HG02763 (cell line): ENCODE data around the gene RNF225.
A peak's percentile ranks its signal among the peaks of the same experiment; 100 is the strongest.
"Not testable (repeated sequence)": the region's sequence is repeated elsewhere in the genome, so short reads cannot be mapped to it uniquely, and the experiment has no call there.

Experiments used
- ATAC-seq: cut with Tn5 transposase; IDR thresholded peaks from one replicate; pipeline ENCODE4 v1.9.1; 2021; ENCODE audit warnings: mild to moderate bottlenecking, moderate library complexity; ENCODE audit not compliant: unreplicated experiment

RNF225 gene

DNA sequence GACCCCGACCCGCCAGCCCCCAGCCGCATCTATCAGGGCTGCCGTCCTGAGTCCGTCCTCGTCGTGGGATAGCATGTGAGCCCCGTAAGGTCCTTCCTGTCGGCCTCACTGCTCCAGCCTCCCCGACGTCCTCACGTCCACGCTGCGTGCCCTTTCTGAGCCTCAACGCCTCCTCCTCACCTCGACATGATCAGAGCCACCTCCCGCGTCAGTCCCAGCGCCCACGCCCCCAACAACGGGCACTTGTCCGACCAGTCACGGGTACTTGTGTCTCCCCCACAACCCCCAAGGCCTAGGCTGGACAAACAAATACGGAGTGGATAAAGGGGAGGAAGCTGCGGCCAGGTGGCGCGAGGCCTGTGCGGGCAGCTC lies 33.6 kb upstream of the RNF225 start:
- ATAC-seq = peak; percentile 15

DNA sequence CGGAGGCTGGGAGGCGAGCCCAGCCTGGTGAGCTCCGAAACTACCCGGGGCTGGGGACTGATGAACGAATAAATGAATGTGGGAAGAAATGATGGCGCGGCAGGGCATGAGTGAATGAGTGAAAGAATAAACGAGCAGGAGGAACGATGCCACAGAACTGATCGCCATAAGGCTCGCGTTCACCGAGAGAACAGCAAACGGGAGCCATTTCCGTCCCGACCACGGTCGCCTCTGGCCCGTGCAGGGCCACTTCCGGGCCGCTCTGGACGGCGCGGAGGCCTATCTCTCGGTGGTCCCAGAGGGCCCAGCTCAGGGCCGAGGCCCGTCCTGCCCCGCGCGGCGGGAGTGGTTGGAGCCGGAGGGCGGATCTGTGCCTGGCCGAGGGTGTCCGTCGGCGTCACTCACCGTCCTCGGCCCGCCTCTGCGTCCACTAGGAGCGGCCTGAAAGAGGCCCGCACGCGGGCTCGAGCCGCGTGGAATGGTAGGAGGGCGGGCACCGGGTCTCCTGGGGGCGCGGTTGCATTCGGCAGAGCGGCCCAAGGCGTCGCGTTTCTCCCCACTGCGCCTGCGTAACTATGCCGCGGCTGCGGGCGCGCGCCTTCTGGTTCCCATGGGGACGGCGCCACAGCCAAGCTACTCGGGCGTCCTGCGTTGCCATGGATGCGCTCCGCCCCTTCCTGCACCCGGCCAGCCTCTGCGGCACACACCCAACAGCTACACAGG lies 33.0 kb upstream of the RNF225 start, which contains the start of gene ZNF497:
Gene ZNF497, minus strand, starts transcription at position 480 of the 723 bp plus-strand sequence. CDS start 5,116 bp downstream, outside the sequence.
- ATAC-seq = peak; percentile 81

DNA sequence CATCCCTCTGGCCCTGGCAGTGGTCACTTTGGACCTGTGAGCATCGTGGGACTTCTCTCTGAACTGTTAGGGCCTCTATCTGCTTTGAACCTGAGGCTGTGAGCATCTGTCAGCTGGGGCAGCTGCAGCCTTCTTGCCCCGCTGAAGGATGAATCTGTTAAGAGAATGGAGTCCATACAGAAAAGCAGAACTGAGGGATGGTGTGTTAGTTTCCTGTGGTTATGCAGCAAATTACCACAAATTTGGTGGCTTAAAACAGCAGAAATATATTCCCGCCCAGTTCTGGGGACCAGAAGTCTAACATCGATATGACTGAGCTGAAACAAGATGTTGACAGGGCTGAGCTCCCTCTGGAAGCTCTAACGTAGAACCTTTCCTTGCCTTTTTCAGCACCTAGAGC lies 31.3 kb upstream of the RNF225 start:
- ATAC-seq = no peak

DNA sequence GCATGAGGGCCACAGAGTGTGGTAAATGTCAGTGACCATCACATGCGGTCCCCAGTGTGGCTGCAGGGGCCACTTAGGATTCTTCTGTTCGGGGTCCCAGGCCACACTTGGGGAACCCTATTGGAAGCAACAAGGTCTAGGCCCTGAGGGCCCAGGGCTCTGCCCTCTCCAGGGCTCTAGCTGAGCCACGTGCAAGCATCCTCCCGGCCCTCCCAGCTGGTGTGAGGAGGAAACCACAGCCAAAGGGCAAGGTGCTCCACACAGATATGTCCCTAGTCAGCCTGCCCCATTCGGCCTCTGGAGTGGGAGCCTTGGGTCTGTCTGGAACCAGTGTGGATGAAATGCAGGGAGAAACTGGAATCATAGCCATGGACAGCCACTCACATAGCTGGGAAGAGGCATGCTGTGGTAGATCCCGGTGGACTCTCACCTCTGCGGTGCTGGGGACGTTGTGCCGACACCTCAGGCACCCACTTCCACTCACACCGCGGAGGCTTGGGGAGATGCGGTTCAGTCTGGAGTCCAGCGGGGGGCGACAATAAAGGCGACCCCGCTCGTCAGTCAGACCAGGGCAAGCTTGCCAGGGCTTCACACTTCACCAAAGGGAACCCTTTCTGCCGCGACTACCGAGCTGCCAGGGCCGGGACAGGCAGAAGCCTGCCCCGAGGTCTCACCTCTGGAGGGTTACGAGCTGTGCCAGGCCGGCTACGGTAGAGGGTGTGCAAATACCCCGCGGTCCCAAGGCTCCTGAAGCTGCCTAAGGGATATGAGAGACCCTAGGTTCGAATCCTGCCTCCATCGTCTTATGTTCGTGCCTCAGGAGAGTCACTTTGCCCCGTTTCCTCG lies 28.6 kb upstream of the RNF225 start:
- no peak for ATAC-seq

DNA sequence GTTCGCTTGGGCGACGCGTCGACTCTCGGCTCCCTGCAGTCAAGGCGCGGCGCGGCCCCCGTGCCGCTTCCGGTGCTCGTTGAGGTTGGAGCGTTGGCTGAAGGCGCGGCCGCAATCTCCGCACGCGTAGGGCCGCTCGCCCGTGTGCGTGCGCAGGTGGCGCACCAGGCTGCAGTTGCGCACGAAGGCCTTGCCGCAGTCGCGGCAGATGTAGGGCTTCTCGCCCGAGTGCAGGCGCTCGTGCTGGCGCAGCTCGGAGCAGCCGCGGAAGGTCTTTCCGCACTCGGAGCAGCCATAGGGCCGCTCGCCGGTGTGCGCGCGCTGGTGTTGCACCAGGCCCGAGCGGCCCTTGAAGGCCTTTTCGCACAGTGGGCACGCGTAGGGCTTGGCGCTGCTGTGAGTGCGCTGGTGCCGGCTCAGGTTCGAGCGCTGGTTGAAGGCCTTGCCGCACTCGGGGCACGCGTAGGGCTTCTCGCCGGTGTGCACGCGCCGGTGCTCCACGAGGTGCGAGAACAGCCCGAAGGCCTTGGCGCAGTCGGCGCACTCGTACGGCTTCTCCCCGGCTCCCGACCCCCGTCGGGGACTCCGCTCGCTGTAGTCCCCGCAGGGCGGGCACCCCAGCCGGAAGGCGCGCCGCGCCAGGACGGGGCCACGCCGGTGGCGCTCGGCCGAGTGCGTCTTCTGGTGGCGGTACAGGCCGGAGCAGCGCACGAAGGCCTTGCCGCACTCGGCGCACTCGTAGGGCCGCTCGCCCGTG lies 27.6 kb upstream of the RNF225 start:
- ATAC-seq = no peak

DNA sequence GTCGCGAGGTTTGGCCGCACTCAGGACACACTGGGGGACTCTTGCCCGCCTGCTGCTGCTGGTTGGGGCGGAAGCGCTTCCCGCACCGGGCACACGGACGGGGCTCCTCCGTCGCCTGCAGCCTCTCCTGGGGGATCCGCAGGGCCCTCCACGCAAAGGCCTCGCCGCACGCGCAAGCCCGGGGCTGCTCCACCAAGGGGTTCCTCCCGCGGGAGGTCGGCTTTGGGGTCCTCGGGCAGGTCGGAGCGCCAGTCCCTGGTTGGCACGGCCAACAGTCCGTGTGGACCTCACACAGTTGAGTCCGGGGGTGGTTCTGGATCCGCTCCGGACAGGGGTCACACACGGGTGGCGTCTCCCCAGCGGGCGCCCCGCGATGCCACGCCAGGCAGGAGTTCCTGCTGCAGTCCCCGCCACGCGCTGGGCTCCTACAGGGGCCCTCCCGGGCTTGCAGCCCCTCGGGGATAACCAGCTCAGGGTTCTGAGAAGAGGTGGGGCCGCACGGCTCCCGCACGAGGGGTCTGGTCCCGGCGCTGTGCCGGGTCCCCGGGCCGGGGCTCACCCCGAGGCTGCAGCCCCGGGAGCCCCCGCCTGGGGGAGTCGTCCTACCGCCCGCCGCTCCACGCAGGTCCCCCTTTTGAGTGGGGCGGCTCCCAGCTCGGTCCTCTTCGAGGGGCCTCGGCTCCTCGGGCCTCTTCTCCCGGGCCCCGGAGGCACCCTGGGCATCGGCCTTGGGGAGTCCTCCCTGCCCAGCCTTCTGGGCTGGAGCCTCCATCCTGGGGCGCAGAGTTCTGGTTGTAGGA lies 26.7 kb upstream of the RNF225 start:
- ATAC-seq = no peak

DNA sequence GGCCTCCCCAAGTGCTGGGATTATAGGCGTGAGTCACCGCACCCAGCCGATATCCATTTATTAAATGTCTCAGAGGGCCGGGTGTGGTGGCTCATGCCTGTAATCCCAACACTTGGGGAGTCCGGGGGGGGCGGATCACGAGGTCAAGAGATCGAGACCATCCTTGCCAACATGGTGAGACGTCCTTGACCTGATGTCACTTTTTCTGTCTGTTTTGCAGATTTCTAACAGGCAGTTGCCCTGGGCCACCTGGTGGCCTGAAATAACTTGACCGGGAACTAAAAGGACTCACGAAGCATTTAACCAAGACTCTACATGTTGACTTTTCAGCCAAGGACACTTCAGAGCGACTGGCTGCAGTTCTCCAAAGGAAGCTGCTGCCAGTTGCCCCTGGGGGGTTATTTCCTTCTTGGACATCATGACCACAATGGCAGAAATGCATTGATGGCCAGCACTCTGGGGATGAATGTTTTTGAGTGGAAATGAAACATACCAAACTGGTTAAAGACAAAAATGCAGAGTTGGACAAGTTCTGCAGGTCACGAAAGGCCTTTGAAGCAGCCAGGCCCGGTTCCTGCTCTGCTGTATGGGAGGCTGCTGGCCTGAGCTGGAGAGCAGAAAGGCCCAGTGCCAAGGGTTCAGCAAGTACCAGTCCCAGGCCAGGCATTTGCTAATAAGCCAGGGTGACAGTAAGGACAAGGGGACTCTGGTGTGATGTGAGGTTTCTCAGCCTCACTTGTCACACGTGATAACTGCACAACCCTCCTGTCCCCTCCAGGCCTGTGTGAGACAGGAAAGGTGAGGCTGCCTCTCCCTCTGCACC lies 22.9 kb upstream of the RNF225 start:
- no peak for ATAC-seq

DNA sequence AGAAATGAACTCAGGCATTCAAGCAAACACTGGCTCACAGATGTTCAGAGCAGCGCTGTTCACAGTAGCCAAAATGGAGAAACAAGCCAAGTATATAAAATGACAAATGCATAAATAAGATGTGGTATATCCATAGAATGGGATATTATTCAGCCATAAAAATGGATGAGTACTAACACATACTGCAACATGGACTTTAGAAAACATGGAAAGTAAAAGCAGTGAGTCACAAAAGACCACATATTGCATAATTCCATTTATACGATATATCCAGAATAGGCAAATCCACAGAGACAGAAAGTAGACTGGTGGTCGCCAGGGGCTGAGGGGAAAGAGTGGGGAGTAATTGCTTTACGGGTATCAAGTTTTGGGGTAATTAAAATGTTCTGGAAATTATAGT lies 21.3 kb upstream of the RNF225 start:
- no peak for ATAC-seq

DNA sequence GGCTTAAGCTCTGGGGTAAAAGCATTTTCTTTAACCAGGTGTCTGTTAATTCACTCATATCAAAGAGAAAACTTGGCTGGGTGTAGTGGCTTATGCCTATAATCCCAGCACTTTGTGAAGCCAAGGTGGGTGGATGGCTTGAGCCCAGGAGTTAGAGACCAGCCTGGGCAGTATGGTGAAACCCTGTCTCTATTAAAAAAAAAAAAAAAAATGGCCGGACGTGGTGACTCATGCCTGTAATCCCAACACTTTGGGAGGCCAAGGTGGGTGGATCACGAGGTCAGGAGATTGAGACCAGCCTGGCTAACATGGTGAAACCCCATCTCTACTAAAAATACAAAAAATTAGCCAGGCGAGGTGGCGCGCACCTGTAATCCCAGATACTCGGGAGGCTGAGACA lies 18.7 kb upstream of the RNF225 start:
- not testable (repeated sequence) for ATAC-seq

DNA sequence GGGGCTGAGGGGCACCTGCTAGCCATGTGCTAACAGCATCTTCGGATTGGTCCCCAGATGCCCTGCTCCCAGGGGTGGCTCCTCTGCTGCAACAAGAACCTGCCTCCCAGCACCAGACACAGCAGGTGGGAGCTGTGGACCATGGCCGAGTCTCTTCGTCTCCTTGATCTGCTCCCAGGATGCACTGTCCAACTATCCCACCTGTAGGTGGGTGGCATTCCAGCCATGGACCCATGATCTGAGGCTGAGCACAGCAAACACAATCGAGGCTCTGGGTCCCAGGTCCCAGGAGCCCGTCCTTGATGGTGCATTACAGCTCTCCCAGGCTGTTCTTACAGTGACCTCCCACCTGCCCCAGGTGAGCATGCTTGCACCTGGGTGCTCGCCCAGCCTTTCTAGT lies 16.2 kb upstream of the RNF225 start:
- ATAC-seq = no peak

DNA sequence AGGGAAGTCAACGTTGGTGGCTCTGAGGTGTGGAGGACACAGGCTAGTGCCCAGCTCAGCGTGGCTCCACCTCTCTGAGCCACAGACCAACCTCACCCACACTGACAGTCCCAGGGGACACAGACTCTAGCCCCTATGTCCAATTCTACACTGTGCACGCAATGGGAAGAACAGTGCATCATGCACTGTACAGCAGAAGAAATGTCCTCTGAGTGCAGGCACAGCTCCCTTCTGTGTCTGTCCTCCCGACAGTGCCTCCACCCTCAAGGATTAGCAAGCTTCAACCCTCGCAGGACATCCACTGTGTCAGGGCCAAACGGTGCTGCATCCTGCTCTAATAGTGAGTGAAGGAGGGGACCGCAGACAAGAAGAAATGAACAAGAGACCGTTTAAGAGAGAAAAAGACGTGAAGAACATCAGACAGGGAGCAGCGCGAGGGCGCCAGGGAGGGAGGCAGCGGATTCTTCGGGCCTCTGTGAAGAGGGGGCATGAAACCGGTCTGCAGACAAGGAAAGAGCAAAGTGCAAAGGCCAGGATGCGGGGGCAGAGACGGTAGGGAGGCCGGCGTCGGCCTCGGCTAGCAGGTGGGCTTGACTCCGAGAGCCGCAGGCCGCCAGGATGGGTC lies 15.3 kb upstream of the RNF225 start:
- ATAC-seq = no peak

DNA sequence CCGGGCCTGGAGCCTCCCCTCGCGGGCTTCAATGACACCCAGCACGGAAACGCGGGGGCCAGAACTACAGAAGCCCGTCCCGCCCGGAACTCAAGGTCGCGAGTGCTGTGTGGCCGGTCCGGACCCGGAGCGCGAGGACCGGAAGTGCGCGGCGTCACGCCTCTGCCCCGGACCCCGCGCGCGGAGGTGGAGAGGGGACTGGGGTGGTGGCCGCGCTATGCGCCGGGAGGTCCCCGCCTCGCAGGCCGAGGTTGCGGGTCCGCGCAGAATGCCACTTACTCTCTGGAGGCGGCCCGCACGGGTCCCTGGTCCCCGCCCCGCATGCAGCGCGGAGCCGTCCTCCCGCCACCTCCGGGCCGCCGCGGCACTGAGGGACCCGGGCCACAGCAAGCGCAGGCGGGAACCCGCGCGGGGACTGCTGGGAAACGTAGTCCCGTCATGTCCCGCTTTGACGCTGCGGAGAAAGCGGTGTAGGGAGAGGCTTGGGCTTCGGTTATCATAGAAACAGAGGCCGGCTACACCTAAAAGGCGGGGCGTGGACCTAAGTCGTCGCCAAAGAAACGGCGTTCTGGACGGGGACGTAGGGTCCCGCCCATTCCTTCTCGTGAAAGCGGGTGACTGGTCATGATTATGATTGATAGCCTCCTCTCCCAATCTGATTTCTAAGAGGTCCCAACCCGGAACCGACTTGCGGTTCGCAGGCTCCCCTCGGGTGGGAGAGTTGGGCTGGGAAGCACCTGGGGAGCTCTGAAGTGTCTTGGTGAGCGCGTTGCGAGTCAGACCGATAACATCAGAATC lies 14.6 kb upstream of the RNF225 start, which contains the start of gene ZNF837:
Gene ZNF837, minus strand, starts transcription at position 369 of the 798 bp plus-strand sequence. CDS start 11,698 bp downstream, outside the sequence.
- peak; percentile 79 for ATAC-seq

DNA sequence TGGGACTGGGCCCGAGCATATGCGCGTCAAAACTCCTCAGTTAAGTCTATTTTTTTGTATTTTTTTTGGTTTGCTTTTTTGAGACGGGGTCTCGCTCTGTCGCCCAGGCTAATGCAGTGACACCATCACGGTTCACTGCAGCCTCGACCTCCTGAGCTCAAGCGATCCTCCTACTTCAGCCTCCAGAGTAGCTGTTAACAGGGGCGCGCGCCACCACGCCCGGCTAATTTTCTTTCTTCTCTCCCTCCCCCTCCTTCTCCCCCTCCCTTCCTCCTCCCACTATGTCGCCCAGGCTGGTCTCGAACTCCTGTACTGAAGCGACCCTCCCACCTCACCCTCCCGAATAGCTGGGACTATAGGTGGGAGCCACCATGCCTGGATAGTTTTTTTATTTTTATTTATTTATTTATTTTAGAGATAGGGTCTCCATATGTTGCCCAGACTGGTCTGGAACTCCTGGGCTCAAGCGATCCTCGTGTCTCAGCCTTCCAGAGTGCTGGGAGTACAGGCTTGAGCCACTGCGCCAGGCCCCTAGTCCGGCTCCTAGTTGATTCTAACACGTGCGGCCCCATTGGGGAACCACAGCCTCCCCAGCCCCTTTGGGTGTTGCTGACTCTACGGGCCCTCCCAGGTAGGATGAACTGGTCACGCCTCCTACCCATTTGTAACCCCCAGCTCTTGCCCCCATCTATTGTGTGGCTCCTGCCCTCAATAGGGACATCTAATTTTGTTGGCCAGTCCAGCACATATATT lies 13.8 kb upstream of the RNF225 start:
- ATAC-seq = no peak

DNA sequence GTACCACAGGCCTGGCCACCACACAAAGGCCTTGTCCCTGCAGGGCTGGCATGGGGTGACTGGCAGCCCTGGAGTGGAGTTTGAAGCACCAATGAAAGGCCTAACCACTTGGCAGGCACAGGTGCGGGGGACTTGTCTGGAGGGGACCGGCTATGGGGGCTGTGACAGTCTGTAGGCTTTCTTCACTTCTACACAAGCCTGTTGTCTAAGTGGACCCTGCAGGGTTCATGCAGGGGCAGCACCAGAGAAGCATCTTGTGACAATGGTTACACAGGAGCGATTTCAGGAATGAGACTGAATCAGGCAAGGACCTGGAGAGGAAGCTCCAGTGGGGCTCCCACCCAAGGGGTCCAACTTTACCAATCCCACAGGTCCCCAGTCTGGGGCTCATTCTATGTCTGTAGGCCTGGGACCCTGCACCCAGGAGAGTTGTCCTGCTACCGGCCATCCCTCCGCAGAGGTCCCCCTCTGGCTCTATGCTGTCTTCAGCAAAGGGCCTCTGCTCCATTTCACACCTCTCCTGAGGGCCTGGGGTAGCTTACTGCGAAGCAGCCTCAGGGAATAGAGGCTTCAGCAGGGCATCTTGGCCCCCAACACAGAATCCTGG lies 12.4 kb upstream of the RNF225 start:
- ATAC-seq = no peak

DNA sequence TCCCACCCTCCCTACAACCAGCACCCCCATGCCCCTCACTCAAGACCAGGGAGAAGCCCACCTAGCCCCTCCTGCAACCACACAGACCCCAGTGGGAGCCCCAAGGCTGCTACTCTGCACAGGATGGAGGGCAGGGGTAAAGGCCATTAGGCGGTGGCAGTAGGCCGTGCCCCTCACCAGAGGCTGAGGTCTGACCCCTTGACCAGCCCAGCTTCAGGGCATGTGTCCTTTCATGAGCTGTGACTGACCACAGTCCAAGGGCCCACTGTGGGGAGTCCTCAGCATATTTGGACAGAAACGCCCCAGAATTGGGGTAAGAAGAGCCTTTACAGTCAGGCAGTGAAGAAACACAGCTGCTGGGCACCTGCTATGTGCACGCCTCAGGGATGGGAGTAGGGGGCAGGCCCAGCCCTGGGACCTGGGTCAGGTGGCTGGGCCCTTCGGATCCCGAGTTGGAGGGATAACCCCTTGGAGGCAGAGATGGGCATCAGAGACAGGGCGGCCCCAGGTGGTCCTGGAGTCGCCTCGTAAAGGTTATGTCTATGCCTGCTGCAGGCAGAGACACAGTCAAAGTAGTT lies 10.1 kb upstream of the RNF225 start:
- ATAC-seq = no peak

DNA sequence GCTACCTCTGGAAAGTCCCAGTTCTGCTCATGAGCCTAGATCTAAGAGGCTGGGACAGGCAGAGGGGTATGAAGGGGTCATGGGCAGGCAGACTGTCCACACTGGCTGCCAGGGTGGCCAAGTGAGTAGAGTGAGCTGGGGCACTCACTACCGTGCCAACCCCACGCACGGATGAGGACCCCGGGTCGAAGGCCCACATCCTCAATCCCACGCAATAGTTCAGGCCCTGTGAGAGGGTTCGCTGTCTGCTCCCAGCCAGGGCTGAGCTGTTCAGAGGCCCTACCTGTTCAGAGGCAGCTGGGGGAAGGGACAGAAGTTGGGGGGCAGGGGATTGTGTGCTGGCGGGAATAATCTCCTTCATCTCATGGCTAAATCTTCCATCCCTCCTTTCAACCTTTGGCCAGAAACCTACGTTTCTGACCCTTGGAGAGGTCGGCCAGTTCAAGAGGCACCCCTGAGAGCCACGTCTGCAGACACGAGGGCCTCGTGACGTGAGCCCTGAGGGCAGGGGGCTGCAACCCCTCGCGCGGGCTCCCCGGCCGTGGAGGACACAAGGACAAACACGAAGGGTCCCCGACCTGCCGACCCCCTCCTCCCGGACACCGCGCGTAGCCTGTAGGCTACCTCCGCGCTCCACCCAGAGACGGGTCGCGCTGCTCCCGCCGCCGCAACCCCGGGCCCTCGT lies 9.4 kb upstream of the RNF225 start:
- ATAC-seq = no peak
